HEK293 (cell line): ENCODE data around the gene GEMIN7.

Experiments used
- BCL6B ChIP-seq: fragments of 450-650 bp; formaldehyde crosslinking; IDR thresholded peaks from 2 replicates; pipeline ENCODE4 v1.5.1; 2017; ENCODE audit warnings: missing biosample characterization, missing genetic modification characterization
- CTCF ChIP-seq: fragments of 450-650 bp; formaldehyde crosslinking; IDR thresholded peaks from 2 replicates; pipeline ENCODE4 v1.5.1; 2016; ENCODE audit warnings: missing biosample characterization, missing genetic modification characterization
- HIC1 ChIP-seq: fragments of 450-650 bp; formaldehyde crosslinking; IDR thresholded peaks from 2 replicates; pipeline ENCODE4 v1.5.1; 2016; ENCODE audit warnings: missing biosample characterization, missing genetic modification characterization
- HOXD13 ChIP-seq: sonication (generic); formaldehyde crosslinking; IDR thresholded peaks from 2 replicates; pipeline ENCODE4 v1.8.0; 2022; ENCODE audit warnings: missing genetic modification reagents, borderline replicate concordance
- KLF16 ChIP-seq: fragments of 450-650 bp; formaldehyde crosslinking; IDR thresholded peaks from 2 replicates; pipeline ENCODE4 v1.5.1; 2017; ENCODE audit warnings: missing biosample characterization, missing genetic modification characterization
- PRDM2 ChIP-seq: fragments of 450-650 bp; formaldehyde crosslinking; IDR thresholded peaks from 2 replicates; pipeline ENCODE4 v1.5.1; 2016; ENCODE audit warnings: missing biosample characterization, missing genetic modification characterization, borderline replicate concordance
- SP2 ChIP-seq: fragments of 450-650 bp; formaldehyde crosslinking; IDR thresholded peaks from 2 replicates; pipeline ENCODE4 v1.5.1; 2016; ENCODE audit warnings: missing biosample characterization, missing genetic modification characterization
- ZBTB48 ChIP-seq: fragments of 450-650 bp; formaldehyde crosslinking; IDR thresholded peaks from 2 replicates; pipeline ENCODE4 v1.5.1; 2016; ENCODE audit warnings: missing biosample characterization, missing genetic modification characterization
- ZFP3 ChIP-seq: fragments of 450-650 bp; formaldehyde crosslinking; IDR thresholded peaks from 2 replicates; pipeline ENCODE4 v1.5.1; 2016; ENCODE audit warnings: low read depth, missing biosample characterization, missing genetic modification characterization
- ZFP69B ChIP-seq: fragments of 450-650 bp; formaldehyde crosslinking; IDR thresholded peaks from 2 replicates; pipeline ENCODE4 v1.5.1; 2016; ENCODE audit warnings: missing biosample characterization, missing genetic modification characterization
- ZNF114 ChIP-seq: fragments of 450-650 bp; formaldehyde crosslinking; IDR thresholded peaks from 2 replicates; pipeline ENCODE4 v1.5.0; 2017; ENCODE audit warnings: missing biosample characterization, missing genetic modification characterization
- ZNF148 ChIP-seq: fragments of 450-650 bp; formaldehyde crosslinking; IDR thresholded peaks from 2 replicates; pipeline ENCODE4 v1.5.0; 2017; ENCODE audit warnings: missing biosample characterization, missing genetic modification characterization, borderline replicate concordance
- ZNF155 ChIP-seq: fragments of 450-650 bp; formaldehyde crosslinking; IDR thresholded peaks from 2 replicates; pipeline ENCODE4 v1.5.1; 2016; ENCODE audit warnings: missing biosample characterization, missing genetic modification characterization
- ZNF239 ChIP-seq: fragments of 450-650 bp; formaldehyde crosslinking; IDR thresholded peaks from 2 replicates; pipeline ENCODE4 v1.5.1; 2016; ENCODE audit warnings: missing biosample characterization, missing genetic modification characterization
- ZNF26 ChIP-seq: fragments of 450-650 bp; formaldehyde crosslinking; IDR thresholded peaks from 2 replicates; pipeline ENCODE4 v1.5.1; 2016; ENCODE audit warnings: missing biosample characterization, missing genetic modification characterization
- ZNF394 ChIP-seq: fragments of 450-650 bp; formaldehyde crosslinking; IDR thresholded peaks from 2 replicates; pipeline ENCODE4 v1.5.1; 2016; ENCODE audit warnings: missing biosample characterization, missing genetic modification characterization, mild to moderate bottlenecking, moderate library complexity, borderline replicate concordance
- ZNF488 ChIP-seq: fragments of 450-650 bp; formaldehyde crosslinking; IDR thresholded peaks from 2 replicates; pipeline ENCODE4 v1.5.1; 2016; ENCODE audit warnings: missing biosample characterization, missing genetic modification characterization
- ZNF521 ChIP-seq: fragments of 450-650 bp; formaldehyde crosslinking; IDR thresholded peaks from 2 replicates; pipeline ENCODE4 v1.5.1; 2017; ENCODE audit warnings: missing biosample characterization, mild to moderate bottlenecking, missing genetic modification characterization
- ZNF558 ChIP-seq: fragments of 450-650 bp; formaldehyde crosslinking; IDR thresholded peaks from 2 replicates; pipeline ENCODE4 v1.5.1; 2016; ENCODE audit warnings: missing biosample characterization, missing genetic modification characterization
- ZNF777 ChIP-seq: fragments of 450-650 bp; formaldehyde crosslinking; IDR thresholded peaks from 2 replicates; pipeline ENCODE4 v1.5.1; 2017; ENCODE audit warnings: missing biosample characterization, missing genetic modification characterization, borderline replicate concordance

The GEMIN7 gene

GRCh38 chr19:45075301-45076028 lies 3.6 kb upstream of the GEMIN7 start (continued):
- TF ChIP-seq CTCF = no peak
- no peak for TF ChIP-seq ZNF155 (tag by site-specific recombination)
- no peak for TF ChIP-seq ZFP3
- no peak for TF ChIP-seq BCL6B (tag by site-specific recombination)
- TF ChIP-seq ZBTB48 (tag by site-specific recombination) = peak; percentile 67; the same call in 1 of the 2 replicates
- no peak for TF ChIP-seq ZNF558 (tag by site-specific recombination)
- TF ChIP-seq SP2 (tag by site-specific recombination) = peak; percentile 34; the same call in 1 of the 2 replicates
- TF ChIP-seq HOXD13 (CRISPR knock-in tag) = no peak
- TF ChIP-seq ZNF148 (tag by site-specific recombination) = no peak
- TF ChIP-seq PRDM2 (tag by site-specific recombination) = no peak
- TF ChIP-seq HIC1 (tag by site-specific recombination) = no peak
- no peak for TF ChIP-seq ZNF114 (tag by site-specific recombination)
- no peak for TF ChIP-seq ZNF488 (tag by site-specific recombination)
- no peak for TF ChIP-seq ZNF521 (tag by site-specific recombination)
- no peak for TF ChIP-seq ZNF239 (tag by site-specific recombination)
- peak; percentile 37; the same call in 1 of the 2 replicates for TF ChIP-seq ZNF777 (tag by site-specific recombination)
- TF ChIP-seq ZNF26 (tag by site-specific recombination) = no peak
- peak; percentile 53; the same call in 1 of the 2 replicates for TF ChIP-seq ZFP69B (tag by site-specific recombination)
- TF ChIP-seq KLF16 (tag by site-specific recombination) = no peak
- no peak for TF ChIP-seq ZNF394
